Islet of Langerhans (tissue), 1 donor: ENCODE measurements around the gene TMEM31.

Source experiments
- FAIRE-seq: peaks from one replicate; lab custom pipeline; 2011; peaks lifted over from hg19 to GRCh38; lab: Jason Lieb, UNC

The TMEM31 gene

GRCh38 chrX:103710609-103711008, at the start of gene TMEM31:
TMEM31 (plus strand) TSS chrX:103710909; CDS start chrX:103712259, 1,350 bp downstream.
- FAIRE-seq: no peak

- no peak for FAIRE-seq
Measured at GRCh38 chrX:103663981-103664762, 46.5 kb upstream of the TMEM31 start.

- FAIRE-seq: no peak
Measured at GRCh38 chrX:103666202-103667107, 44.3 kb upstream of the TMEM31 start.

- no peak for FAIRE-seq
Measured at GRCh38 chrX:103669745-103670144, 41.0 kb upstream of the TMEM31 start.

GRCh38 chrX:103674531-103675454, 35.9 kb upstream of the TMEM31 start:
- no peak for FAIRE-seq

GRCh38 chrX:103678199-103678993, 32.3 kb upstream of the TMEM31 start:
- no peak for FAIRE-seq

GRCh38 chrX:103681443-103681842, 29.3 kb upstream of the TMEM31 start:
- peak; percentile 9 for FAIRE-seq

GRCh38 chrX:103685396-103685795, 25.3 kb upstream of the TMEM31 start:
- no peak for FAIRE-seq

GRCh38 chrX:103686199-103687072, 24.3 kb upstream of the TMEM31 start, which contains the start of gene MORF4L2:
MORF4L2 (minus strand) TSS chrX:103686699; CDS start chrX:103677027, 9,672 bp downstream.
- peak; percentile 100 for FAIRE-seq

GRCh38 chrX:103687073-103687695, 23.5 kb upstream of the TMEM31 start:
- FAIRE-seq: peak; percentile 55

GRCh38 chrX:103687696-103688201, 23.0 kb upstream of the TMEM31 start:
- peak; percentile 95 for FAIRE-seq

GRCh38 chrX:103688946-103689345, 21.8 kb upstream of the TMEM31 start:
- FAIRE-seq: peak; percentile 92

- FAIRE-seq: no peak
Measured at GRCh38 chrX:103691059-103691458, 19.6 kb upstream of the TMEM31 start.

- FAIRE-seq: no peak
Measured at GRCh38 chrX:103697687-103698086, 13.0 kb upstream of the TMEM31 start.

GRCh38 chrX:103699243-103699642, 11.5 kb upstream of the TMEM31 start:
- no peak for FAIRE-seq

GRCh38 chrX:103704863-103705262, 5.8 kb upstream of the TMEM31 start:
- FAIRE-seq: no peak

GRCh38 chrX:103716962-103717361, 6.3 kb downstream of the TMEM31 start:
- FAIRE-seq: no peak

- no peak for FAIRE-seq
Measured at GRCh38 chrX:103718120-103718519, 7.4 kb downstream of the TMEM31 start.

GRCh38 chrX:103722505-103722904, 11.8 kb downstream of the TMEM31 start:
- FAIRE-seq: no peak
